ENCODE results near the gene CFAP100.
A peak's percentile ranks its signal among the peaks of the same experiment; 100 is the strongest.

CFAP100 gene

GRCh38 chr3:126478581-126479310, 84.0 kb downstream of the CFAP100 start:
- H3K9me3 ChIP-seq (ENCODE audit: control insufficient read depth, insufficient read depth, low read length) = no peaks in the 10 kb centered on the region
- H3K9ac ChIP-seq (ENCODE audit: low read depth, low read length) = no peak overlapping the region
- H3K4me3 ChIP-seq (ENCODE audit: low read depth, low read length) = no peak overlapping the region
- no peaks in the 10 kb centered on the region for H3K27me3 ChIP-seq (ENCODE audit: control insufficient read depth, insufficient read depth, low read length)
- H3K4me1 ChIP-seq (ENCODE audit: control insufficient read depth, insufficient read depth, low read length) = peaks cover 10% of the 10 kb centered on the region
- no peaks in the 10 kb centered on the region for H3K36me3 ChIP-seq (ENCODE audit: control insufficient read depth, insufficient read depth, low read length)
- no peak overlapping the region for H3K27ac ChIP-seq (ENCODE audit: low read depth, low read length)

- Histone ChIP-seq H3K27me3 (ENCODE audit: control insufficient read depth, insufficient read depth, low read length) (no peaks in the 10 kb centered on the region), H3K9ac (ENCODE audit: low read depth, low read length) (no peak overlapping the region), H3K27ac (ENCODE audit: low read depth, low read length) (no peak overlapping the region), H3K9me3 (ENCODE audit: control insufficient read depth, insufficient read depth, low read length) (no peaks in the 10 kb centered on the region), H3K4me3 (ENCODE audit: low read depth, low read length) (no peak overlapping the region), H3K36me3 (ENCODE audit: control insufficient read depth, insufficient read depth, low read length) (no peaks in the 10 kb centered on the region), H3K4me1 (ENCODE audit: control insufficient read depth, insufficient read depth, low read length) (peaks cover 15% of the 10 kb centered on the region)
Measured at GRCh38 chr3:126479642-126480041, 84.9 kb downstream of the CFAP100 start.

DNA sequence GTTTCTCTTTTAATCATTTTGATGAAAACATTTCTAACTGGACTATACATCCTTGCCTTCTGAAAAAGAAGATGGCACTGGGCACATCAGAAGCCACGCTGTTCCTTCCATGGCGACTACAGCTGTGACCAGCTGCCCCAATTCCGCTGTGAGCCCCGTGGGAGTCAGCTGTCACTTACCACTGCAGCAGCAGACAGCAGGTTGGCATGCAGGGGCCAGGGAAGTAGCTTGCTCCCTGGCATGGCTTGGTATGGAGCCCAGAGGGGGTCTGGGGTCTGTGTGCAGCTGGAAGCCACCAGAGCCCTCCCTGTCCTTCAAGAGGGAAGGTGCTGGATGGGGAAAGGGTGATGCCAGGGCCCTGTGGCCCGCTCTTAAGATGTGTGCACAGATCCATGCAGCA, 85.5 kb downstream of the CFAP100 start:
- Histone ChIP-seq H3K9ac (ENCODE audit: low read depth, low read length) (no peak overlapping the region), H3K4me3 (ENCODE audit: low read depth, low read length) (no peak overlapping the region), H3K36me3 (ENCODE audit: control insufficient read depth, insufficient read depth, low read length) (no peaks in the 10 kb centered on the region), H3K27me3 (ENCODE audit: control insufficient read depth, insufficient read depth, low read length) (no peaks in the 10 kb centered on the region), H3K9me3 (ENCODE audit: control insufficient read depth, insufficient read depth, low read length) (no peaks in the 10 kb centered on the region), H3K4me1 (ENCODE audit: control insufficient read depth, insufficient read depth, low read length) (peaks cover 20% of the 10 kb centered on the region), H3K27ac (ENCODE audit: low read depth, low read length) (no peak overlapping the region)

GRCh38 chr3:126480861-126481260, 86.2 kb downstream of the CFAP100 start:
- Histone ChIP-seq H3K9ac (ENCODE audit: low read depth, low read length) (no peak overlapping the region), H3K4me1 (ENCODE audit: control insufficient read depth, insufficient read depth, low read length) (peaks cover 27% of the 10 kb centered on the region), H3K27ac (ENCODE audit: low read depth, low read length) (no peak overlapping the region)

DNA sequence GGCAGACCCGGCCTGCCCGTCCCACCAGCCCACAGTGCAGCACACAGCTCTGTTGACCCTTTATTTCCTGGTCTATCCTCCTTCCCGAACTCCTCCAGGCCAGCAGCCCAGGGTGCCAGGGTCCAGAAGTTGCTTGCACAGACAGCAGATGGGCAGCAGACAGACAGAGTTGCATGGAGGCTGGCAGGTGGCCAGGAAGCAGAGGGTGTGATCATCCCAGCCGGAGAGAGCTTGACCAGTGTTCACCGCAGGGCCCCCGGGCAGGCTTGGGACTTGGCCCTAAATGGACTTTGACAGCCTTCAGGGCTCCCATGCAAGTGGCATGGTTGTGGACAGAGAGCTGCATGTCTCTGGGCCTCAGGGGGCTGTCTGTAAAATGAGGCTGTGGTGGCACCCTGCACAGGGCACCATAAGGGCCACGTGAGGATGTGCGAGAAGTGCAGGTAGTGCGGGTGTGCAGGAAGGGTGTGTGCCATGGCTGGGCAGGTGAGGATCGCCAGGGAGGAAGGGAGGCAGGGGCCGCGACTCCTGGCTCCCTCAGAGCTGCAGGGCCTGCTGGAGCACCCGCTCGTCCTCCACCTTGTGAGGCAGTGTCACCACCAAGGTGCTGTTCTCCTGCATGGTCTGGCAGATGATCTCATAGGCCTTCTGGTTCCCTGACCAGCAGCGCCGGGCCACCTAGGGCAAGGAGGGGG, 87.2 kb downstream of the CFAP100 start:
- no peak overlapping the region for H3K9ac ChIP-seq (ENCODE audit: low read depth, low read length)
- peaks cover 20% of the 10 kb centered on the region for H3K4me1 ChIP-seq (ENCODE audit: control insufficient read depth, insufficient read depth, low read length)
- H3K9me3 ChIP-seq (ENCODE audit: control insufficient read depth, insufficient read depth, low read length) = no peaks in the 10 kb centered on the region
- no peak overlapping the region for H3K4me3 ChIP-seq (ENCODE audit: low read depth, low read length)
- H3K27ac ChIP-seq (ENCODE audit: low read depth, low read length) = no peak overlapping the region
- no peaks in the 10 kb centered on the region for H3K36me3 ChIP-seq (ENCODE audit: control insufficient read depth, insufficient read depth, low read length)
- no peaks in the 10 kb centered on the region for H3K27me3 ChIP-seq (ENCODE audit: control insufficient read depth, insufficient read depth, low read length)

More at GRCh38 chr3:126480861-126481260, 86.2 kb downstream of the CFAP100 start:
- no peak overlapping the region for H3K4me3 ChIP-seq (ENCODE audit: low read depth, low read length)
- no peaks in the 10 kb centered on the region for H3K36me3 ChIP-seq (ENCODE audit: control insufficient read depth, insufficient read depth, low read length)
- no peaks in the 10 kb centered on the region for H3K27me3 ChIP-seq (ENCODE audit: control insufficient read depth, insufficient read depth, low read length)
- no peaks in the 10 kb centered on the region for H3K9me3 ChIP-seq (ENCODE audit: control insufficient read depth, insufficient read depth, low read length)

DNA sequence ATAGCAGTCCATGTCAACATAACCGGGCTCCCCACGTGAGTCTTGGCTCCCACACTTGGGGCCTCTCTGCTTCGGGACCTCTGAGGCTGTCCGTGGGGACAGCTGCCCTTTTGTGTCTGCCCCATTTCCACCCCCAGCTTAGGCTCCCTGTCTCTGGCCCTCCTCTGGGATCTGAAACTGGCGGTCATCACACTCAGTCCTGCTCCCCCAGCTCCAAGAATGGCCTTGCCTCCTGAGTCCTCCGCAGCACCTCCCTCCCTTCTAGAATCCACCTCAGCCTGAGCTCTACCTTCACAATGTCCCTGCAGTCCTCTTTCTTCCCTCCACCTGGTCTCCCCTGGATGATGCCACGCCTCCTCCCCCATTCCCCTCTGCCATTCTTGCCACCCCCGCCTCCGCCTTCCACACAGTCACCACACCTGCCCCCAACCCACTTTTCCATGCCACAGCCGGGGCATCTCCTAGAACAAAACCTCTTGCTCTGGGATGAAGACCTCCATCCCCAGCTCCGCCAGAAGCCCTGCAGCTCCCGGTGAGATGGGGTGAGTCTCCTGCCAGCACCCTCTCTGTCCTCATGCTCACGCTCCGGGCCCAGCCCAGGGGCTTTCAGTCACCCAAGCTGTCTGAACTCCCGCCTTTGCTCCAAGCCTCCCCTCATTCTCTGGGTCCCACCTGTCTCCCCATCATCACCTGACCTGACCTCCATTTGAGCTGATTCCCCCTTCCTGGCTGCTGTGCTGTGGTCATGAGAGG, 88.0 kb downstream of the CFAP100 start:
- H3K9ac ChIP-seq (ENCODE audit: low read depth, low read length) = no peak overlapping the region
- no peak overlapping the region for H3K27ac ChIP-seq (ENCODE audit: low read depth, low read length)
- no peaks in the 10 kb centered on the region for H3K27me3 ChIP-seq (ENCODE audit: control insufficient read depth, insufficient read depth, low read length)
- H3K9me3 ChIP-seq (ENCODE audit: control insufficient read depth, insufficient read depth, low read length) = no peaks in the 10 kb centered on the region
- H3K4me3 ChIP-seq (ENCODE audit: low read depth, low read length) = no peak overlapping the region
- H3K36me3 ChIP-seq (ENCODE audit: control insufficient read depth, insufficient read depth, low read length) = no peaks in the 10 kb centered on the region
- H3K4me1 ChIP-seq (ENCODE audit: control insufficient read depth, insufficient read depth, low read length) = peaks cover 18% of the 10 kb centered on the region

GRCh38 chr3:126483321-126483761, 88.6 kb downstream of the CFAP100 start:
- H3K27ac ChIP-seq (ENCODE audit: low read depth, low read length) = no peak overlapping the region
- H3K9me3 ChIP-seq (ENCODE audit: control insufficient read depth, insufficient read depth, low read length) = no peaks in the 10 kb centered on the region
- H3K4me3 ChIP-seq (ENCODE audit: low read depth, low read length) = no peak overlapping the region
- no peak overlapping the region for H3K9ac ChIP-seq (ENCODE audit: low read depth, low read length)
- H3K27me3 ChIP-seq (ENCODE audit: control insufficient read depth, insufficient read depth, low read length) = no peaks in the 10 kb centered on the region
- H3K4me1 ChIP-seq (ENCODE audit: control insufficient read depth, insufficient read depth, low read length) = peaks cover 18% of the 10 kb centered on the region
- H3K36me3 ChIP-seq (ENCODE audit: control insufficient read depth, insufficient read depth, low read length) = no peaks in the 10 kb centered on the region

- H3K9me3 ChIP-seq (ENCODE audit: control insufficient read depth, insufficient read depth, low read length) = no peaks in the 10 kb centered on the region
- H3K4me3 ChIP-seq (ENCODE audit: low read depth, low read length) = no peak overlapping the region
- no peaks in the 10 kb centered on the region for H3K36me3 ChIP-seq (ENCODE audit: control insufficient read depth, insufficient read depth, low read length)
- H3K4me1 ChIP-seq (ENCODE audit: control insufficient read depth, insufficient read depth, low read length) = peaks cover 18% of the 10 kb centered on the region
- H3K9ac ChIP-seq (ENCODE audit: low read depth, low read length) = no peak overlapping the region
- no peak overlapping the region for H3K27ac ChIP-seq (ENCODE audit: low read depth, low read length)
- no peaks in the 10 kb centered on the region for H3K27me3 ChIP-seq (ENCODE audit: control insufficient read depth, insufficient read depth, low read length)
Measured at GRCh38 chr3:126484148-126484547, 89.4 kb downstream of the CFAP100 start.

DNA sequence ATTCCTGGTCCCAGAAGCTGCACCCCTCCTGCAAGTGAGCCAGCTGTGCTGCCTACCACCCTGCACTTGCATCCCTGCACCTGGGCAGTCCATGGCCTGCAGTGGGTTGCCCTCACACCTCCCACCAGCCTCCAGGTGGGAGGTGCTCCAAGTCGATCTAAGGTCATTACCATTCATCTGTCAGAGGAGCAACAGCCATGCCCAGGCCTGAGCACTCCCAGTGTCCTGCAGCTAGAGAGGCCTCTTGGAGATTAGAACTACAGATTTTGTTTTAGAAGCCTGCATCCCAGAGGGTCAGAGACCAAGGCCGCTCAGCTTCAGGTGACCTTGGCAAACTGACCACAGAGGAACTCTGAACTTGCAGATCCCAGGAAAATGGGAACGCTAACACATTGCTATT, 90.0 kb downstream of the CFAP100 start:
- H3K9me3 ChIP-seq (ENCODE audit: control insufficient read depth, insufficient read depth, low read length) = no peaks in the 10 kb centered on the region
- H3K27me3 ChIP-seq (ENCODE audit: control insufficient read depth, insufficient read depth, low read length) = no peaks in the 10 kb centered on the region
- peaks cover 18% of the 10 kb centered on the region for H3K4me1 ChIP-seq (ENCODE audit: control insufficient read depth, insufficient read depth, low read length)
- H3K4me3 ChIP-seq (ENCODE audit: low read depth, low read length) = no peak overlapping the region
- H3K36me3 ChIP-seq (ENCODE audit: control insufficient read depth, insufficient read depth, low read length) = no peaks in the 10 kb centered on the region
- peak overlapping the region; percentile 46 for H3K27ac ChIP-seq (ENCODE audit: low read depth, low read length)
- H3K9ac ChIP-seq (ENCODE audit: low read depth, low read length) = no peak overlapping the region

GRCh38 chr3:126485176-126485897, 90.6 kb downstream of the CFAP100 start:
- no peaks in the 10 kb centered on the region for H3K27me3 ChIP-seq (ENCODE audit: control insufficient read depth, insufficient read depth, low read length)
- H3K9me3 ChIP-seq (ENCODE audit: control insufficient read depth, insufficient read depth, low read length) = no peaks in the 10 kb centered on the region
- H3K9ac ChIP-seq (ENCODE audit: low read depth, low read length) = no peak overlapping the region
- H3K4me3 ChIP-seq (ENCODE audit: low read depth, low read length) = no peak overlapping the region
- H3K27ac ChIP-seq (ENCODE audit: low read depth, low read length) = peak overlapping the region; percentile 46
- H3K36me3 ChIP-seq (ENCODE audit: control insufficient read depth, insufficient read depth, low read length) = no peaks in the 10 kb centered on the region
- H3K4me1 ChIP-seq (ENCODE audit: control insufficient read depth, insufficient read depth, low read length) = peaks cover 18% of the 10 kb centered on the region

All from HUES48 (cell line).